HG03378 (cell line): ENCODE measurements around the gene ZNF358.

ENCODE experiments used
- ATAC-seq: cut with Tn5 transposase; IDR thresholded peaks from one replicate; pipeline ENCODE4 v1.9.1; 2021; ENCODE audit warnings: mild to moderate bottlenecking, moderate library complexity; ENCODE audit not compliant: unreplicated experiment

The ZNF358 gene

GRCh38 chr19:7519361-7520130, 3.6 kb downstream of the ZNF358 start:
- ATAC-seq: no peak

DNA sequence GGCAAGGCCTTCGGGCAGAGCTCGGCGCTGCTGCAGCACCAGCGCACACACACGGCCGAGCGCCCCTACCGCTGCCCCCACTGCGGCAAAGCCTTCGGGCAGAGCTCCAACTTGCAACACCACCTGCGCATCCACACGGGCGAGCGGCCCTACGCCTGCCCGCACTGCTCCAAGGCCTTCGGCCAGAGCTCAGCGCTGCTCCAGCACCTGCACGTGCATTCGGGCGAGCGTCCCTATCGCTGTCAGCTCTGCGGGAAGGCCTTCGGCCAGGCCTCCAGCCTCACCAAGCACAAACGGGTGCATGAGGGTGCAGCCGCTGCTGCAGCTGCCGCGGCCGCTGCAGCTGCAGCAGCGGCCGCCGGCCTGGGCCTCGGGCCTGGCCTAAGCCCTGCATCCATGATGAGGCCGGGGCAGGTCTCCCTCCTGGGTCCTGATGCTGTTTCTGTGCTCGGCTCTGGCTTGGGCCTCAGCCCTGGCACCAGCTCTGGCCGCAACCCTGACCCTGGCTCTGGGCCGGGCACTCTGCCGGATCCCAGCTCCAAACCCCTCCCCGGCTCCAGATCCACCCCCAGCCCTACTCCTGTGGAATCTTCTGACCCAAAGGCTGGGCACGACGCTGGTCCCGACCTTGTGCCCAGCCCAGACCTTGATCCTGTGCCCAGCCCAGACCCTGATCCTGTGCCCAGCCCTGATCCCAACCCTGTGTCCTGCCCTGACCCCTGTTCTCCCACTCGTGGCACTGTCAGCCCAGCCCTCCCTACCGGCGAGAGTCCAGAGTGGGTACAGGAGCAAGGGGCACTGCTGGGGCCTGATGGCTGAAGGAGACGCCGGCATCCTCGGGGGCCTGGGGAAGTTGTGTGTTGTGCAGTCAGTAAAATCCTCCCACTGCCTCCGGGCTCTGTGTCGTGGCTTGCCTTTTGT, 4.5 kb downstream of the ZNF358 start:
- ATAC-seq: no peak

DNA sequence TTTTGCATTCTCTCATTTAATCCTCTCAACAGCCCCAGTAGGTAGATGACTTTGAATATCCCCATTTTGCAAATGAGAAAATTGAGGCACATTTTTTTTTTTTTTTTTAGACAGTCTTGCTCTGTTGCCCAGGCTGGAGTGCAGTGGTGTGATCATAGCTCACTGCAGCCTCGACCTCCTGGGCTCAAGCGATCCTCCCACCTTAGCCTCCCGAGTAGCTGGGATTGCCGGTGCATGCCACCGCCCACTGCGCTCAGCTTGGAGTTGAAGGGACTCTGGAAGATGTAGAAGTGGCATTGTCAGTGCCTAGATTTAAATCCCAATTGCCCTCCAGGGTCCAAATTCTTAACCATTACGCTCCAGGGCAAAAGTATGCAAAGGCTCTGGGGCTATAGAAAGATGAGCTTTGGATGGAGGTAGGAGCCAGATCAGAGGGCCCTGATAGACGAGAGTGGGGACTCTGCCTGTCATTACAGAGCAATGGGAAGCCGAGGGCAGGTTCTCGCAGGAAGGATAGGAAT, 5.7 kb downstream of the ZNF358 start:
- no peak for ATAC-seq

DNA sequence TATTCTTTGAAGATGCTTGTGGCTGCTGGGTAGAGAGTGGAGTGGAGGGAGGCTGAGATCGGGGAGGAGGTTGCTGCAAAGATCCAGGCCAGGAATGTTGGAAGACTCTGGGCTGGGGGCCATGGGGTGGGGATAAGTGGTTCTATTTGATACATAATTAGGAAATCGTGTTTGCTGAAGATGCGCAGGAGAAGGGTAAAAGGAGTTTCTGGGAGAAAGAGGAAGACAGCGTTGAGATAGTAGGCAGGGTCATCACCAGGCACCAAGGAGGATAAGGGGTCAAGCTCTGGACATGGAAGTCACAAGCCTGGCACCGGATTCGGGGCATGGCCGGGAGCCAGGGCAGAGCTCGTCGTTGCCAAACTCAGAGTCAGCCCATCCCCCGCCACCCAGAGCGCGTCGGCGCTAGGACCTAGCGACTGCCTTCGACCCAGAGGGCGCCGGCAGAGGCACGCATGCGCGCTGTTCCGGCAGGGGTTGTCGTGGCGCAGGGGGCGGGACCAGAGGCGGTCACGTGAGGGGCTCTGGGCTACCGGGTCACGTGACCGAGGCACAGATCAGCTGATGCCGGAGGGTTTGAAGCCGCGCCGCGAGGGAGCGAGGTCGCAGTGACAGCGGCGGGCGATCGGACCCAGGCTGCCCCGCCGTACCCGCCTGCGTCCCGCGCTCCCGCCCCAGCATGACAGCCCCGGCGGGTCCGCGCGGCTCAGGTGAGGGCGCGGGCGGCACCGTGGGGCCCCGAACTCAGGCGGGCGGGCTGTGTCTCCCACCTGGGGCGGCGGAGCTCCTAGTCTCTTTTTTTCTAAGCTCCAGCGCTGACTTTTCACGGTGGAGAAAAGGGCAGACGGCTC, 6.4 kb downstream of the ZNF358 start, which contains the start of gene MCOLN1:
TSS of gene MCOLN1 (plus strand) at position 553 of the 851 bp plus-strand sequence. CDS start at position 680, 127 bp downstream.
- ATAC-seq: peak; percentile 67

- no peak for ATAC-seq
Measured at GRCh38 chr19:7522923-7523667, 7.2 kb downstream of the ZNF358 start.

DNA sequence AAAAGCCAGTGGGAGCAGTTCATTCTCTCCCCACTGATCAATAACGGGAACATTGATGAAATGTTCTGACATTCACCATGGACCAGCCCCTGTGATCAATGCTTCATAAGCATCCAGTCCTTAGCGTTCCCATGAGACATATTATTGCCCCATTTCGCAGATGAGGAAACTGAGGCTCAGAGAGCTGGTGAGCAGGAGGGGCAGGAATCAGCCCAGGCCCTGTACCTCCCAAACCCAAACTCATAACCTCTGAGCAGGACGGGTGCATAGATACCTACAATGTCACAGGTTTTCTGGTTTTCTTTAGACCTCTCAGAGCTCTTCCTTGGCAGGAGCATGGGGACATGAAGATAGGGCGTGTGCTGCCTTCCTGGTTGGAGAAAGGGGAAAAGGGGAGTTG, 8.6 kb downstream of the ZNF358 start:
- ATAC-seq: no peak

GRCh38 chr19:7524992-7525739, 9.3 kb downstream of the ZNF358 start:
- ATAC-seq: no peak

- ATAC-seq: no peak
Measured at GRCh38 chr19:7526059-7526929, 10.4 kb downstream of the ZNF358 start.

DNA sequence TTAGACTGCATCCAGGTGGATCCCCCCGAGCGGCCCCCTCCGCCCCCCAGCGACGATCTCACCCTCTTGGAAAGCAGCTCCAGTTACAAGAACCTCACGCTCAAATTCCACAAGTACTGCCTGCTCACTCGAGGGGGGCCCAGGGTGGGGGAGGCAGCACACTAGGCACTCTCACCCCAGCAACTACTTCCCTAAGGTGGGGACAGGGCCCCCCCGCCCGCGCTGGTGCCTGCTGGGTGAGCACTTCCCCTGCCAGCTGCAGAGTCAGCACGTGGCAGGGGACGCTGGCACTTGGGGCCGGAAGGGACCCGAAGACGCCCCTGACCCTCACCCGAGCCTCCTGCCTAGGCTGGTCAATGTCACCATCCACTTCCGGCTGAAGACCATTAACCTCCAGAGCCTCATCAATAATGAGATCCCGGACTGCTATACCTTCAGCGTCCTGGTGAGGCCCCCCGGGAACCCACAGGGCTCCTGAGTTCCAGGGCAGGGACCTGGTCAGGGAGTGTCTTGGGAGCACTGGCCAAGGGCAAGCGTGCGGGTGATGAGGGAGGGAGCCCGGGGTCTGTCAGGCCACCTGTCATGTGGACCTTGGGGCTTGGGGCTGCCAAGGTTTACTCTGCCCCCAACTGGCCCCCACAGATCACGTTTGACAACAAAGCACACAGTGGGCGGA, 11.8 kb downstream of the ZNF358 start:
- ATAC-seq: no peak

DNA sequence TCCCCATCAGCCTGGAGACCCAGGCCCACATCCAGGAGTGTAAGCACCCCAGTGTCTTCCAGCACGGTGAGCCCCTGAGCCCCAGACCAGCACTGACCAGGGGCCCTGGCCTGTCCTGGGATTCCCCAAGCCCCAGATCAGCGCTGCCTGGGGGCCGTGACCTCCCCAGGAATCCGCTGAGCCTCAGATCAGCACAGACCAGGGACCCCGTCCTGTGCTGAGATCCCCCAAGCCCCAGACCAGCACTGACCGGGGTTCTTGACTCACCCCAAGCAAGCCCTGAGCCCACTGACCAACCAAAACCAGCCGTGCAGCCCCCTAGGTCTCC, 12.3 kb downstream of the ZNF358 start:
- ATAC-seq: no peak

GRCh38 chr19:7528522-7529245, 12.8 kb downstream of the ZNF358 start:
- ATAC-seq: no peak

DNA sequence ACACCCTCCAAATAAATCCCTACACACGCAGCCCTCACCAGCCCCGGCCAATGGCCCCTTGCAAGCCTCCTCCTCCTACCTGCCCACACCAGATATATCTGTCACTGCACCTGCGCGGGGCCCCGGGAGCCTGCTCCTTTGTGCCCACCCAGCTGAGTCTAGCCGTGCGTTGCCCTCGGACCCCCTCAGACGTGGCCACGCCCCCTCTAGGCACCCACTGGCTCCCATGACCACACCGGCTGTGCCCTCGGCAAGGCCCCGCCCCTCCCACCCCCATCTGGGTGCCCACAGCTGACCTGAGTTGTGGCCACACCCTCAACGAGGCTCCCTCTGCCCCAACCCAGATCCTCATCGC, 13.3 kb downstream of the ZNF358 start:
- ATAC-seq: no peak

DNA sequence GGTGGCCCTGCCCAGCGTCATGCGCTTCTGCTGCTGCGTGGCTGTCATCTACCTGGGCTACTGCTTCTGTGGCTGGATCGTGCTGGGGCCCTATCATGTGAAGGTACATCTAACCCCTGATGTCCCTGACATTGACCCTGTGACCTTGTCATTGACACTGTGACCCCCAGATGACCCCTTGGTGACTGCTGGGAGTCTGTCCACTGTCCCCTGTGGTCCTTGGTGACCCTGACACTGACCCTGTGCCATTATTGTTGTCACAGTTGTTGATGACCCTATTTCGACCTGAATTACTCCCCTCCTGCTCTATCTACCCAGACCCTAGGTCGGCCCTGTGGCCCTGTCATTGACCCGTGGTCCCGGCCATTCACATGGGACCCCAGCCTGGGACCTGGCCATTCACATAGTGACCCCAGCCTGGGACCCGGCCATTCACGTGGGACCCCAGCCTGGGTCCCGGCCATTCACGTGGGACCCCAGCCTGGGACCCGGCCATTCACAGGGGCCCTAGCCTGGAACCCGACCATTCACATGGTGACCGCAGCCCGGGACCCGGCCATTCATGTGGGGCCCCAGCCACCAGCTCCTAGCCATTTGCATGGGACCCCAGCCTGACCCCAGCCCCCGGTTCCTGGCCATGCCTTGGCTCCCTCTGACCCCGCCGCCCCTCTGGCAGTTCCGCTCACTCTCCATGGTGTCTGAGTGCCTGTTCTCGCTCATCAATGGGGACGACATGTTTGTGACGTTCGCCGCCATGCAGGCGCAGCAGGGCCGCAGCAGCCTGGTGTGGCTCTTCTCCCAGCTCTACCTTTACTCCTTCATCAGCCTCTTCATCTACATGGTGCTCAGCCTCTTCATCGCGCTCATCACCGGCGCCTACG, 13.9 kb downstream of the ZNF358 start:
- ATAC-seq: no peak

GRCh38 chr19:7533281-7533885, 17.5 kb downstream of the ZNF358 start:
- no peak for ATAC-seq

- no peak for ATAC-seq
Measured at GRCh38 chr19:7533925-7534480, 18.1 kb downstream of the ZNF358 start.
